ENCODE data around the gene ABL1.

The ABL1 gene

GRCh38 chr9:130849356-130849755, 14.3 kb downstream of the ABL1 start:
- DNase-seq (ENCODE audit: low read depth), result no peak

GRCh38 chr9:130852801-130853200, 17.7 kb downstream of the ABL1 start:
- DNase-seq (ENCODE audit: low read depth), result no peak

- DNase-seq (ENCODE audit: low read depth), result no peak
Observed at GRCh38 chr9:130854092-130854491, 19.0 kb downstream of the ABL1 start.

GRCh38 chr9:130854835-130855234, 19.8 kb downstream of the ABL1 start:
- no peak for DNase-seq (ENCODE audit: low read depth)

- DNase-seq (ENCODE audit: low read depth), result no peak
Observed at GRCh38 chr9:130856474-130856873, 21.4 kb downstream of the ABL1 start.

- no peak for DNase-seq (ENCODE audit: low read depth)
Observed at GRCh38 chr9:130857864-130858738, 23.0 kb downstream of the ABL1 start.

GRCh38 chr9:130858739-130859705, 24.0 kb downstream of the ABL1 start:
- no peak for DNase-seq (ENCODE audit: low read depth)

GRCh38 chr9:130860458-130861316, 25.6 kb downstream of the ABL1 start:
- DNase-seq (ENCODE audit: low read depth), result peak; percentile 80

- no peak for DNase-seq (ENCODE audit: low read depth)
Observed at GRCh38 chr9:130861372-130862180, 26.5 kb downstream of the ABL1 start.

- no peak for DNase-seq (ENCODE audit: low read depth)
Observed at GRCh38 chr9:130862217-130862616, 27.2 kb downstream of the ABL1 start.

GRCh38 chr9:130862747-130863146, 27.7 kb downstream of the ABL1 start:
- DNase-seq (ENCODE audit: low read depth), result no peak

- DNase-seq (ENCODE audit: low read depth), result no peak
Observed at GRCh38 chr9:130864541-130864940, 29.5 kb downstream of the ABL1 start.

GRCh38 chr9:130865921-130866320, 30.9 kb downstream of the ABL1 start:
- no peak for DNase-seq (ENCODE audit: low read depth)

- DNase-seq (ENCODE audit: low read depth), result peak; percentile 80
Observed at GRCh38 chr9:130866474-130866965, 31.5 kb downstream of the ABL1 start.

- DNase-seq (ENCODE audit: low read depth), result no peak
Observed at GRCh38 chr9:130867556-130867955, 32.5 kb downstream of the ABL1 start.

- DNase-seq (ENCODE audit: low read depth), result no peak
Observed at GRCh38 chr9:130868230-130868629, 33.2 kb downstream of the ABL1 start.

- DNase-seq (ENCODE audit: low read depth), result no peak
Observed at GRCh38 chr9:130869250-130869649, 34.2 kb downstream of the ABL1 start.

- no peak for DNase-seq (ENCODE audit: low read depth)
Observed at GRCh38 chr9:130870491-130871381, 35.7 kb downstream of the ABL1 start.

GRCh38 chr9:130871395-130872062, 36.5 kb downstream of the ABL1 start:
- DNase-seq (ENCODE audit: low read depth), result no peak

Measured in fibroblast of the conjunctiva (primary cell).